ENCODE results near the gene CLSTN2.

The CLSTN2 gene

DNA sequence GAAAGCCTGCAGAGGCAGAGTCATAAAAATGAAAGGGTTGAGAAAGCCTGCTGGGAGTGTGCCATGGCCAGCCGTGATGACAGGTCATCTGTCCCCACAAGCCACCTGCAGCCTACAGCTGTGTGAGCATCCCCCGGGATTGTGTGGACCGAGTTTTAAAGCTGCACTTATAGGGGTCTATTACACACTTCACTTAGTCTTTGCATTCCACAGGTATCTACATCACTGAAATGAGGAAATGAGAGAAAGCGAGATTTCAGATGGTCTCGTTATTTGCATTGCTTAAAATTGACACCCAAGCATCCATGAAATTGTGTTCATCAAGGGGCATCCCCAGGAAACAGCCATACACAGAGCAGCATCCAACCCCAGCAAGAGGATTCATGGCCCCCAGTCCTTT is 605.3 kb downstream of the CLSTN2 start:
- DNase-seq, result no peak
- Mint-ChIP-seq H3K4me3 (no peak overlapping the region), H3K27ac (no peak overlapping the region), H3K36me3 (ENCODE audit: low read depth) (no peaks in the 10 kb centered on the region), H3K9me3 (no peaks in the 10 kb centered on the region), H3K27me3 (ENCODE audit: low read depth, poor library complexity) (peaks cover 6% of the 10 kb centered on the region), H3K4me1 (no peaks in the 10 kb centered on the region)
- no peak for TF ChIP-seq CTCF (IDR thresholded peaks at IDR 0.05)

DNA sequence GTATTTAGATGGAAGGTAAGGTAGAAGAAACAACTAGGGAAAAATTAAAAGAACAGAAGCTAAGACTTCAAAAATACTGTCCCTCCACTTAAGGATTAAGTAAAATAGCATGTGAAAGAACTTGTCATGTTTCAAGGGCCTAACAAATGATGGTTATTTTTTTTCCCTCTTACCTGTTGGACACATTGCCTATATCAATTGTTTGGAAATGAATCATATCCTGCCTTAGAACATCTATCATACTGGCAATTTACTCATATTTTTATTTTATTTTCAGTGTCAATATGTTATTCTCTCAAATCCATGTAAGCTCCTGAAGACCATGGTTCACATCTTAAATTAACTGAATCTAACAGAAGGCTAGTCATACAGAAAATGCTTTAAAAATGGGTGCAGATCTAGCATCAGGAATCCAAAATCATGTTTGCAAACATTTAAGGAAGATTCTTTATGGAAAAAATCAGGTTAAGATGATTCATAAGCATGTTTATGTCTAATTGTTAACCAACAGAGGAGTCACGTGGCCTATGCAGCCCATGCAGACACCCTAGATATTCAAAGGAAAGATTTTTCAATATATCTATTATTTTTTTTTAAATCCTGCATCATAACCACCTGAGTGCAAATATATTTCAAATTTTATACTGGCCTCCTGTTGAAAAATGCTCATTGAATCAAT is 607.1 kb downstream of the CLSTN2 start:
- TF ChIP-seq CTCF (IDR thresholded peaks at IDR 0.05), result no peak
- no peaks in the 10 kb centered on the region for H3K4me1 Mint-ChIP-seq
- peaks cover 8% of the 10 kb centered on the region for H3K27me3 Mint-ChIP-seq (ENCODE audit: low read depth, poor library complexity)
- no peak for DNase-seq
- no peak overlapping the region for H3K4me3 Mint-ChIP-seq
- no peak overlapping the region for H3K27ac Mint-ChIP-seq
- H3K36me3 Mint-ChIP-seq (ENCODE audit: low read depth), result no peaks in the 10 kb centered on the region
- H3K9me3 Mint-ChIP-seq, result no peaks in the 10 kb centered on the region

- Mint-ChIP-seq H3K27me3 (ENCODE audit: low read depth, poor library complexity) (peaks cover 7% of the 10 kb centered on the region), H3K9me3 (no peaks in the 10 kb centered on the region), H3K4me3 (no peak overlapping the region), H3K36me3 (ENCODE audit: low read depth) (no peaks in the 10 kb centered on the region), H3K4me1 (no peaks in the 10 kb centered on the region), H3K27ac (no peak overlapping the region)
- TF ChIP-seq CTCF (IDR thresholded peaks at IDR 0.05), result no peak
- no peak for DNase-seq
Measured at GRCh38 chr3:140545197-140545596, 610.2 kb downstream of the CLSTN2 start.

DNA sequence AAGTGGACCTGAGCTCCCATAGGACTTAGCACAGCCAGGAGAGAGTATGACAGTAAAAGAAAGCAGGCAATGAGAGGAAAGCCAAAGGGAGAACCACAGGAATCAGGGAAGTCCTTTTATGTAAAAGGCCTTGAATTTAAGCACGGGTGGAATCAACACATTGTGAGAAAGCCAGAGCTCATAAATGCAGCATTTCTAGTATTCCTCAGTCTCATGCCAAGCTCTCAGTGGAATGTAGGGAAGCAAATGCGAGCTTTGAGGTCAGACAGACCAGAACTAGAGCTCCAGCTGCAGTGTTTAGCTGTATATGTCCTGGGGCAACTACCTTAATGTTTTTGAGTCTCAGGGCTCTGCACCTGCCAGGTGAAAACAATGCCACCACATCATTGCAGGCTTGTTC is 610.8 kb downstream of the CLSTN2 start:
- no peak for TF ChIP-seq CTCF (IDR thresholded peaks at IDR 0.05)
- Mint-ChIP-seq H3K4me3 (no peak overlapping the region), H3K36me3 (ENCODE audit: low read depth) (no peaks in the 10 kb centered on the region), H3K9me3 (no peaks in the 10 kb centered on the region), H3K27ac (no peak overlapping the region), H3K27me3 (ENCODE audit: low read depth, poor library complexity) (peaks cover 6% of the 10 kb centered on the region), H3K4me1 (no peaks in the 10 kb centered on the region)
- DNase-seq, result no peak

DNA sequence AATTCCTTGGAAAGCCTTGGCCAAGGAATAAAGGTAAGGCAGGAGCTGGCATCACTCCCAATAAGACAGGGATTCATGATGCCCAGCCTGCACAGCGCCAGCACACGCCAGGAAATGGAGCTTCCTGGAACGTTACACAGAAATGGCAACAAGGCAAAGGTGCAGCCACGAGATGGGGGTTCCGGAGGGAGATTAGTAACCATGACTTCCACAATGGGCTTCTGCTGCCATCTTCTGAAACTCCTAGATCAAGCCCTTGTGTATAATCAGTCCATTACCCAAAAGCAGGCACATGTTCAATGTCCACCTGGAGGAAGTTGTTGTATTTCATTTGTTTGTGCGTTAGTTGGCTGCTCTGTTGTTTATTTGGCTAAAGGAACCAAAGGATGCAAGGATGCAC is 611.7 kb downstream of the CLSTN2 start:
- peaks cover 6% of the 10 kb centered on the region for H3K27me3 Mint-ChIP-seq (ENCODE audit: low read depth, poor library complexity)
- no peaks in the 10 kb centered on the region for H3K36me3 Mint-ChIP-seq (ENCODE audit: low read depth)
- no peak overlapping the region for H3K4me3 Mint-ChIP-seq
- no peaks in the 10 kb centered on the region for H3K4me1 Mint-ChIP-seq
- no peaks in the 10 kb centered on the region for H3K9me3 Mint-ChIP-seq
- no peak overlapping the region for H3K27ac Mint-ChIP-seq
- no peak for TF ChIP-seq CTCF (IDR thresholded peaks at IDR 0.05)
- no peak for DNase-seq

GRCh38 chr3:140552403-140552802 is 617.4 kb downstream of the CLSTN2 start:
- no peak for TF ChIP-seq CTCF (IDR thresholded peaks at IDR 0.05)
- no peaks in the 10 kb centered on the region for H3K36me3 Mint-ChIP-seq (ENCODE audit: low read depth)

More at GRCh38 chr3:140552403-140552802, 617.4 kb downstream of the CLSTN2 start:
- Mint-ChIP-seq H3K4me1 (no peaks in the 10 kb centered on the region), H3K27me3 (ENCODE audit: low read depth, poor library complexity) (peaks cover 11% of the 10 kb centered on the region), H3K9me3 (no peaks in the 10 kb centered on the region), H3K4me3 (no peak overlapping the region), H3K27ac (no peak overlapping the region)
- no peak for DNase-seq

All from nephron progenitor cell (in vitro differentiated cells).